PC-3 (cell line): ENCODE measurements around the gene TMC3. TPM values are rescaled to one million over a fixed set of nuclear protein-coding genes. Genes with fewer than 3 reads are reported as not detected.

Source experiments
- ATAC-seq: fragments of 200-7000 bp; cut with Tn5 transposase; 2 replicates; pipeline ENCODE4 v1.9.1; 2020; ENCODE audit warnings: mild to moderate bottlenecking, moderate library complexity
- BruUV-seq: library from RNA; stranded (reverse); fragments of 400-500 nt; replicated peaks from 2 replicates; lab custom pipeline; 2021; lab: Mats Ljungman, UMichigan
- CTCF ChIA-PET: fragments of 300-600 bp; sonication (Branson Sonifier 250); formaldehyde crosslinking; loops from one replicate; lab custom pipeline; 2022; ENCODE audit warnings: antibody characterized with exemption; lab: Charles Lee
- POLR2A ChIA-PET: fragments of 300-600 bp; sonication (Branson Sonifier 250); formaldehyde crosslinking; loops from one replicate; lab custom pipeline; 2022; ENCODE audit warnings: antibody characterized with exemption; ENCODE audit not compliant: unreplicated experiment; lab: Charles Lee
- DNase-seq: peaks from one replicate; pipeline ENCODE4 v3.0.0-alpha.2; 2015
- H2AFZ ChIP-seq: fragments of 300-600 bp; sonication (generic); 2 replicates; pipeline ENCODE4 v1.6.0; 2016; ENCODE audit warnings: antibody characterized with exemption, low read length
- H3F3A ChIP-seq: fragments of 300-600 bp; sonication (generic); one replicate; pipeline ENCODE4 v1.6.0; 2017; ENCODE audit warnings: antibody characterized with exemption, low read length, control low read depth, mild to moderate bottlenecking; ENCODE audit not compliant: unreplicated experiment
- H3K27ac ChIP-seq: fragments of 300-600 bp; sonication (generic); 2 replicates; pipeline ENCODE4 v1.5.1; 2016; ENCODE audit warnings: mild to moderate bottlenecking, low read length
- H3K27me3 ChIP-seq: fragments of 300-600 bp; sonication (generic); 2 replicates; pipeline ENCODE4 v1.6.1; 2016; ENCODE audit warnings: low read length, mixed read lengths
- H3K36me3 ChIP-seq: fragments of 300-600 bp; sonication (generic); 2 replicates; pipeline ENCODE4 v1.6.1; 2016; ENCODE audit warnings: low read depth, mixed run types, low read length, mixed read lengths
- H3K4me1 ChIP-seq: fragments of 300-600 bp; sonication (generic); 2 replicates; pipeline ENCODE4 v1.5.1; 2016; ENCODE audit warnings: low read length; ENCODE audit not compliant: insufficient read depth
- H3K4me2 ChIP-seq: fragments of 300-600 bp; sonication (generic); 2 replicates; pipeline ENCODE4 v1.6.0; 2016; ENCODE audit warnings: low read length
- H3K4me3 ChIP-seq: fragments of 300-600 bp; sonication (generic); 2 replicates; pipeline ENCODE4 v1.5.1; 2016; ENCODE audit warnings: mild to moderate bottlenecking, low read length, mixed read lengths
- H3K79me2 ChIP-seq: fragments of 300-600 bp; sonication (generic); 2 replicates; pipeline ENCODE4 v1.6.1; 2017; ENCODE audit warnings: low read length, mixed read lengths
- H3K9ac ChIP-seq: fragments of 300-600 bp; sonication (generic); 2 replicates; pipeline ENCODE4 v1.6.0; 2016; ENCODE audit warnings: mild to moderate bottlenecking, low read length
- H3K9me2 ChIP-seq: fragments of 300-600 bp; sonication (generic); replicated peaks from 2 replicates; pipeline ENCODE4 v1.6.1; 2016; ENCODE audit warnings: mixed run types, low read length, mixed read lengths
- H3K9me3 ChIP-seq: fragments of 300-600 bp; sonication (generic); 2 replicates; pipeline ENCODE4 v1.6.1; 2016; ENCODE audit warnings: low read length, mixed read lengths
- H4K20me1 ChIP-seq: fragments of 300-600 bp; sonication (generic); 2 replicates; pipeline ENCODE4 v1.6.1; 2016; ENCODE audit warnings: low read length, mixed read lengths
- CTCF ChIP-seq: fragments of 300-600 bp; sonication (generic); conservative IDR thresholded peaks from 2 replicates; pipeline ENCODE4 v1.5.1; 2017; ENCODE audit warnings: antibody characterized with exemption, low read depth, mild to moderate bottlenecking, low read length
- EZH2 ChIP-seq: fragments of 300-600 bp; sonication (generic); IDR thresholded peaks from one replicate; pipeline ENCODE4 v1.6.1; 2017; ENCODE audit warnings: antibody characterized with exemption, mild to moderate bottlenecking, low read length; ENCODE audit not compliant: unreplicated experiment
- EZH2phosphoT487 ChIP-seq: fragments of 300-600 bp; sonication (generic); IDR thresholded peaks from 2 replicates; pipeline ENCODE4 v1.6.1; 2018; ENCODE audit warnings: mild to moderate bottlenecking, antibody characterized with exemption, low read length, borderline replicate concordance
- intact Hi-C: fragments of 100-400 bp; cut with micrococcal nuclease; formaldehyde crosslinking; loops from 2 replicates; pipeline ENCODE4 v1.9.0; 2023
- total RNA-seq: library from RNA; depleted of rRNA; stranded (reverse); fragments of >200 nt; gene quantifications from 2 replicates; pipeline ENCODE4 v1.2.3, GENCODE V29; 2014

The TMC3 gene
- total RNA-seq, 1 experiment from 2014 or later = not detected

GRCh38 chr15:81314378-81314777, 59.6 kb downstream of the TMC3 start:
- no peak for ATAC-seq
- Histone ChIP-seq H3K36me3 (no peaks in the 10 kb centered on the region), H3K4me2 (no peak overlapping the region), H3K79me2 (no peaks in the 10 kb centered on the region), H3K9ac (no peak overlapping the region), H4K20me1 (no peaks in the 10 kb centered on the region), H3K27ac (no peak overlapping the region), H3K9me3 (no peaks in the 10 kb centered on the region), H3F3A (no peaks in the 10 kb centered on the region), H3K4me1 (peaks cover 15% of the 10 kb centered on the region), H3K9me2 (no peaks in the 10 kb centered on the region), H2AFZ (no peak overlapping the region), H3K4me3 (no peak overlapping the region), H3K27me3 (no peaks in the 10 kb centered on the region)
- ChIA-PET POLR2A (no interaction called here), CTCF (no interaction called here)
- no peak for TF ChIP-seq EZH2phosphoT487
- TF ChIP-seq EZH2 = no peak
- no peak for TF ChIP-seq CTCF
- BruUV-seq = no TSS peak
- intact Hi-C loops = no loop called here
- DNase-seq = no peak

DNA sequence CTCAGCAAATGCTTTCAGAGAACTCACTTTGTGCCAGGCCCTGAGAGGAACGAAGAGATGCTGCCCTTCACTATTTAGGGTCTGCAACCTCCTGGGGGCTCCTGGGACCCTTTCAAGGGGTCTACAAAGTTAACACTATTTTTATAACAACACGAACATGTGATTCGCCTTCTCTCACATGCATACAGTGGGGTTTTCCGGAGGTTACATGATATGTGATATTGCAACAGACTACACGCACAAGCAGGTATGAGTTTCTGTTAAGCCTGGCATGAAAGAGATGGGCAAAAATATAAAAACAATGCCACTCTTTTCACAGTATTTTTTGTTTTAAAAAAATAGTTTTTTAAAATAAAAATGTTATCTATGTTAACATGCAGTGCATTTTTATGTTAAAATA, 60.3 kb downstream of the TMC3 start:
- ChIA-PET CTCF (no interaction called here), POLR2A (no interaction called here)
- intact Hi-C loops = no loop called here
- BruUV-seq = no TSS peak
- no peaks in the 10 kb centered on the region for H3F3A ChIP-seq
- ATAC-seq = no peak
- no peak overlapping the region for H3K9ac ChIP-seq
- no peak for TF ChIP-seq EZH2
- no peak for TF ChIP-seq CTCF
- no peak for TF ChIP-seq EZH2phosphoT487
- no peaks in the 10 kb centered on the region for H4K20me1 ChIP-seq
- H3K4me3 ChIP-seq = peak overlapping the region; percentile 21; the same call in 1 of the 2 replicates
- peaks cover 15% of the 10 kb centered on the region for H3K4me1 ChIP-seq
- no peak overlapping the region for H2AFZ ChIP-seq
- no peaks in the 10 kb centered on the region for H3K79me2 ChIP-seq
- H3K36me3 ChIP-seq = no peaks in the 10 kb centered on the region
- no peaks in the 10 kb centered on the region for H3K9me3 ChIP-seq
- H3K27ac ChIP-seq = peak overlapping the region; percentile 42
- peak overlapping the region; percentile 73 for H3K4me2 ChIP-seq
- no peaks in the 10 kb centered on the region for H3K9me2 ChIP-seq
- no peak for DNase-seq
- no peaks in the 10 kb centered on the region for H3K27me3 ChIP-seq

DNA sequence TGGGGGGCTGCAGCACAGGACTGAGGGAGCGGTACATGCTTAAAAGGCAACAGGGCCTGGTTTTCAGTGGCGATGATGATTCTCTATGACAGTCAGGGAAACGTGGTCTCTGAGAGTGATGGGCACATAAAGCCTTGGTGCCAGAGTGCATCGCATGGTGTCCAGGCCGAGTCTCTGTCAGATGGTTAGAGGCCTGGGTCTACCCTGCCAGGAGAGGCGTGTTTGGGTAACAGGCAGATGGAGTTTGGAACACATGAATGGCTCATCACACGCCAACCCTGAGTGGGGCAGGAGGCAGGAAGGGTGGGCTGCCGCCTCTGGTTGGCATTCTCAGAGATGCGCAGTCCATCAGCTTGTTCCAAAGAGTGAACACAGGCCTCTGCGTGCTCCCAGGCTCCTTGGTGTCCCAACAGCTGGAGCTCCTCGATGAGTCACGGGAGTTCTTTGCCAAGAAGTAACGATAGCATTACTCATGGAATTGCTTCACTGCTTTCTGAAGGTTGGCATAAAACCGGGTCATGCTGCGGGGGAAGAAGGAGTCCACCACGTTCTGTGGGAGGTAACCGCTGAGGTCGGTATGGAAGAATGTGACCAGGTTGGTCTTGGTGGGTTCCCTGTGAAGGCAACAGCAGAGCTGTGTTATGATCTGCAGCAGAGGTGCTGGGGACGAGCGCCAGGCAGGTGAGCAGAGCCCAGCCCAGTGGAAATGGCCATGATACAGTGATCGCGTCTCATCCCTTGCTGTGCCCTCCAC, 61.0 kb downstream of the TMC3 start:
- no peaks in the 10 kb centered on the region for H3K79me2 ChIP-seq
- no peaks in the 10 kb centered on the region for H3F3A ChIP-seq
- H3K4me3 ChIP-seq = peak overlapping the region; percentile 21; the same call in 1 of the 2 replicates
- H3K9me2 ChIP-seq = no peaks in the 10 kb centered on the region
- peak; percentile 96 for ATAC-seq
- no peak overlapping the region for H3K9ac ChIP-seq
- H3K36me3 ChIP-seq = no peaks in the 10 kb centered on the region
- intact Hi-C loops = no loop called here
- peak overlapping the region; percentile 42 for H3K27ac ChIP-seq
- peak overlapping the region; percentile 73 for H3K4me2 ChIP-seq
- H3K27me3 ChIP-seq = no peaks in the 10 kb centered on the region
- ChIA-PET CTCF (interaction anchor here (0.5 kb wide), 1 partner anchor 47 kb away, joined by 4 read pairs; no protein-coding TSS in a partner anchor), POLR2A (no interaction called here)
- no TSS peak for BruUV-seq
- no peaks in the 10 kb centered on the region for H4K20me1 ChIP-seq
- no peak overlapping the region for H2AFZ ChIP-seq
- peaks cover 15% of the 10 kb centered on the region for H3K4me1 ChIP-seq
- TF ChIP-seq EZH2phosphoT487 (no peak), EZH2 (no peak), CTCF (no peak)
- H3K9me3 ChIP-seq = no peaks in the 10 kb centered on the region
- DNase-seq = peak; percentile 99
